Testis (tissue), 3 donors: ENCODE results near the gene HOXB1. TPM values are rescaled to one million over a fixed set of nuclear protein-coding genes. Genes with fewer than 3 reads are reported as not detected.

Source experiments
- DNase-seq: peaks from one replicate; pipeline ENCODE4 v3.0.0-alpha.2; 2019
- H3K27ac ChIP-seq, 2 donors: fragments of 200-600 bp; sonication (generic); one replicate each; pipeline ENCODE4 v1.5.1; 2019
- H3K27me3 ChIP-seq: fragments of 200-600 bp; sonication (generic); one replicate; pipeline ENCODE4 v1.5.1; 2019
- H3K36me3 ChIP-seq: fragments of 200-600 bp; sonication (generic); one replicate; pipeline ENCODE4 v1.5.1; 2017; ENCODE audit warnings: low read depth; ENCODE audit errors: missing control alignments
- H3K4me1 ChIP-seq: fragments of 200-600 bp; sonication (generic); one replicate; pipeline ENCODE4 v1.5.1; 2019
- H3K4me3 ChIP-seq, 2 donors: fragments of 200-600 bp; sonication (generic); one replicate each; pipeline ENCODE4 v1.5.1; 2017 to 2019
- H3K9me3 ChIP-seq: fragments of 200-600 bp; sonication (generic); one replicate; pipeline ENCODE4 v1.5.1; 2017
- CTCF ChIP-seq, 3 experiments: fragments of 450-650 bp in 2 of 3; fragments of 200-600 bp in 1 of 3; sonication (generic) in 1 of 3; IDR thresholded peaks; one replicate each; pipeline ENCODE4 v1.5.1; 2016 to 2019; ENCODE audit warnings: antibody characterized with exemption in 3 of 3, mild to moderate bottlenecking in 2 of 3, moderate library complexity in 1 of 3
- POLR2A ChIP-seq: fragments of 450-650 bp; IDR thresholded peaks from one replicate; pipeline ENCODE4 v1.6.1; 2017; ENCODE audit warnings: antibody characterized with exemption, mild to moderate bottlenecking, moderate library complexity
- WGBS, 2 donors: methylation state at CpG; one replicate each; pipeline ENCODE4 v1.1.5; 2018; 5-methylcytosine and 5-hydroxymethylcytosine counted together
- intact Hi-C: fragments of 100-400 bp; cut with DNase I; formaldehyde crosslinking; loops from one replicate; pipeline ENCODE4 v1.15.1; 2023; ENCODE audit warnings: low total_unique reads
- polyA plus RNA-seq: library from polyadenylated mRNA; stranded (reverse); fragments of 350-450 nt; fragmentation: Illumina TruSeq; extraction: RNeasy Lipid Tissue Mini Kit (QIAGEN cat#74804); gene quantifications from one replicate; pipeline ENCODE4 v1.2.3, GENCODE V29; 2014; ENCODE audit warnings: low read depth, low replicate concordance; ENCODE audit not compliant: insufficient read depth
- total RNA-seq, 2 donors: library from RNA; depleted of rRNA; stranded (reverse); fragments of >200 nt; gene quantifications; one replicate each; pipeline ENCODE4 v1.2.3, GENCODE V29; 2016

The HOXB1 gene
- total and polyA plus RNA-seq, 3 donors from 2014 or later, result 1.1 TPM; not detected in 2

GRCh38 chr17:48552466-48553189 lies 21.8 kb upstream of the HOXB1 start:
- no peak for TF ChIP-seq CTCF (IDR thresholded peaks at IDR 0.05)
- TF ChIP-seq POLR2A, result no peak
- Histone ChIP-seq H3K27me3 (no peaks in the 10 kb centered on the region), H3K4me1 (no peaks in the 10 kb centered on the region), H3K27ac (no peak overlapping the region), H3K36me3 (no peaks in the 10 kb centered on the region), H3K9me3 (no peaks in the 10 kb centered on the region), H3K4me3 (no peak overlapping the region)
- WGBS, 2 donors, result 24 to 32% methylated on average over 6 to 9 of the region's 11 CpGs
- DNase-seq, result no peak
- intact Hi-C loops, result no loop called here

- intact Hi-C loops, result no loop called here
- Histone ChIP-seq H3K36me3 (no peaks in the 10 kb centered on the region), H3K4me1 (no peaks in the 10 kb centered on the region), H3K27ac (no peak overlapping the region), H3K27me3 (no peaks in the 10 kb centered on the region), H3K9me3 (no peaks in the 10 kb centered on the region), H3K4me3 (peak overlapping the region in 1 of 2 donors; percentile 44)
- DNase-seq, result no peak
- TF ChIP-seq POLR2A, result no peak
- TF ChIP-seq CTCF (IDR thresholded peaks at IDR 0.05), result no peak
- 22 to 27% methylated on average over 21 to 47 of the region's 47 CpGs for WGBS, 2 donors
Measured at GRCh38 chr17:48551596-48552465, 21.0 kb upstream of the HOXB1 start.

GRCh38 chr17:48551214-48551555 lies 20.4 kb upstream of the HOXB1 start:
- Histone ChIP-seq H3K4me3 (peak overlapping the region; percentile 4 to 44), H3K36me3 (no peaks in the 10 kb centered on the region), H3K9me3 (no peaks in the 10 kb centered on the region), H3K27ac (no peak overlapping the region), H3K27me3 (no peaks in the 10 kb centered on the region), H3K4me1 (no peaks in the 10 kb centered on the region)
- intact Hi-C loops, result no loop called here
- no peak for DNase-seq
- no peak for TF ChIP-seq CTCF (IDR thresholded peaks at IDR 0.05)
- TF ChIP-seq POLR2A, result no peak
- 15 to 18% methylated on average over 19 of the region's 19 CpGs for WGBS, 2 donors

GRCh38 chr17:48550502-48551213 lies 19.8 kb upstream of the HOXB1 start:
- intact Hi-C loops, result no loop called here
- Histone ChIP-seq H3K27me3 (no peaks in the 10 kb centered on the region), H3K4me3 (peak overlapping the region; percentile 4 to 44), H3K9me3 (no peaks in the 10 kb centered on the region), H3K36me3 (no peaks in the 10 kb centered on the region), H3K27ac (peak overlapping the region in 1 of 2 donors; percentile 19), H3K4me1 (no peaks in the 10 kb centered on the region)
- TF ChIP-seq POLR2A (no peak), CTCF (IDR thresholded peaks at IDR 0.05) (no peak)
- WGBS, 2 donors, result 17 to 20% methylated on average over 26 to 70 of the region's 70 CpGs
- DNase-seq, result peak; percentile 56
